Suppressor macrophage treated with lipopolysaccharide for 1 hour (primary cell): ENCODE measurements around the gene SPDYE16.
A peak's percentile ranks its signal among the peaks of the same experiment; 100 is the strongest.
"Not testable (repeated sequence)": the region's sequence is repeated elsewhere in the genome, so short reads cannot be mapped to it uniquely, and the experiment has no call there.

ENCODE experiments used
- DNase-seq, 3 donors: peaks; one replicate each; pipeline ENCODE4 v3.0.0-alpha.2; 2020 to 2022

Gene SPDYE16

GRCh38 chr7:76543197-76543596, at the start of gene SPDYE16:
Gene SPDYE16 (minus strand): TSS chr7:76543297. CDS start chr7:76541459, 1,838 bp downstream.
- not testable (repeated sequence) for DNase-seq

- DNase-seq = peak; percentile 54 to 77 (median 61)
Measured at GRCh38 chr7:76592694-76593093, 49.6 kb upstream of the SPDYE16 start.

- DNase-seq = peak in 1 of 3 donors; percentile 15
Measured at GRCh38 chr7:76591602-76592304, 48.7 kb upstream of the SPDYE16 start.

GRCh38 chr7:76591033-76591432, 47.9 kb upstream of the SPDYE16 start:
- DNase-seq = peak in 1 of 3 donors; percentile 8

- not testable (repeated sequence) for DNase-seq
Measured at GRCh38 chr7:76588586-76588985, 45.5 kb upstream of the SPDYE16 start.

- DNase-seq = peak in 1 of 3 donors; percentile 4
Measured at GRCh38 chr7:76586585-76587315, 43.7 kb upstream of the SPDYE16 start.

GRCh38 chr7:76583636-76584281, 40.7 kb upstream of the SPDYE16 start:
- not testable (repeated sequence) for DNase-seq

GRCh38 chr7:76582848-76583631, 39.9 kb upstream of the SPDYE16 start:
- peak; percentile 55 to 65 (median 60) for DNase-seq

- DNase-seq = not testable (repeated sequence)
Measured at GRCh38 chr7:76575919-76576655, 33.0 kb upstream of the SPDYE16 start.

- not testable (repeated sequence) for DNase-seq
Measured at GRCh38 chr7:76575431-76575830, 32.3 kb upstream of the SPDYE16 start.

- not testable (repeated sequence) for DNase-seq
Measured at GRCh38 chr7:76572296-76572695, 29.2 kb upstream of the SPDYE16 start.

- not testable (repeated sequence) for DNase-seq
Measured at GRCh38 chr7:76570324-76570775, 27.3 kb upstream of the SPDYE16 start.

GRCh38 chr7:76568742-76569141, 25.6 kb upstream of the SPDYE16 start:
- not testable (repeated sequence) for DNase-seq

- DNase-seq = not testable (repeated sequence)
Measured at GRCh38 chr7:76567753-76568152, 24.7 kb upstream of the SPDYE16 start.

- DNase-seq = not testable (repeated sequence)
Measured at GRCh38 chr7:76567311-76567710, 24.2 kb upstream of the SPDYE16 start.

GRCh38 chr7:76565001-76565400, 21.9 kb upstream of the SPDYE16 start:
- DNase-seq = not testable (repeated sequence)

- DNase-seq = not testable (repeated sequence)
Measured at GRCh38 chr7:76561342-76561741, 18.2 kb upstream of the SPDYE16 start.

GRCh38 chr7:76560157-76560556, 17.1 kb upstream of the SPDYE16 start:
- not testable (repeated sequence) for DNase-seq

- not testable (repeated sequence) for DNase-seq
Measured at GRCh38 chr7:76559685-76560084, 16.6 kb upstream of the SPDYE16 start.

GRCh38 chr7:76551992-76552391, 8.9 kb upstream of the SPDYE16 start:
- not testable (repeated sequence) for DNase-seq

GRCh38 chr7:76549855-76550248, 6.8 kb upstream of the SPDYE16 start:
- peak; percentile 7 to 23 (median 18) for DNase-seq
